MM.1S (cell line): ENCODE data around the gene CA4.

Source experiments
- CTCF ChIP-seq: fragments of 300-600 bp; sonication (generic); IDR thresholded peaks from 2 replicates; pipeline ENCODE4 v1.5.1; 2016; ENCODE audit warnings: antibody characterized with exemption, low read length, mixed read lengths
- EZH2 ChIP-seq: fragments of 300-600 bp; sonication (generic); optimal IDR thresholded peaks from 2 replicates; pipeline ENCODE3; 2017; ENCODE audit warnings: low read depth, mild to moderate bottlenecking, antibody characterized with exemption, low read length, mixed read lengths
- EZH2phosphoT487 ChIP-seq: fragments of 300-600 bp; sonication (generic); IDR thresholded peaks from 2 replicates; pipeline ENCODE4 v1.6.1; 2018; ENCODE audit warnings: antibody characterized with exemption, low read length

GRCh38 chr17:60138769-60139437 lies 10.9 kb upstream of the CA4 start:
- TF ChIP-seq EZH2 = no peak
- TF ChIP-seq CTCF = no peak
- no peak for TF ChIP-seq EZH2phosphoT487
